PFSK-1 (cell line): ENCODE results near the gene SDF2L1.

ENCODE experiments used
- POLR2AphosphoS5 ChIP-seq: IDR thresholded peaks from 2 replicates; pipeline ENCODE4 v1.6.1; 2012; ENCODE audit warnings: low read depth, mild to moderate bottlenecking, control low read depth, low read length, moderate library complexity
- REST ChIP-seq, 2 experiments: IDR thresholded peaks; 2 replicates each; pipeline versions ENCODE4 v1.6.1 to v1.8.0; 2011 to 2012; ENCODE audit warnings: low read depth in 2 of 2, low read length in 2 of 2, control low read depth in 1 of 2, inconsistent platforms in 1 of 2, mild to moderate bottlenecking in 1 of 2, moderate library complexity in 1 of 2; ENCODE audit not compliant: insufficient read depth in 1 of 2
- SIN3A ChIP-seq: IDR thresholded peaks from 2 replicates; pipeline ENCODE4 v1.6.1; 2012; ENCODE audit warnings: mild to moderate bottlenecking, low read length, moderate library complexity, borderline replicate concordance; ENCODE audit not compliant: insufficient read depth
- TAF1 ChIP-seq: IDR thresholded peaks from 2 replicates; pipeline ENCODE4 v1.6.1; 2012; ENCODE audit warnings: low read length, control low read depth, borderline replicate concordance; ENCODE audit not compliant: insufficient read depth

GRCh38 chr22:21631025-21631424 lies 11.1 kb upstream of the SDF2L1 start:
- no peak for TF ChIP-seq REST (IDR thresholded peaks at IDR 0.05; ENCODE audit: insufficient read depth in 1 of 2, low read depth in 2 of 2, low read length in 2 of 2)
- no peak for TF ChIP-seq POLR2AphosphoS5
- no peak for TF ChIP-seq TAF1
- TF ChIP-seq SIN3A = no peak
